Natural killer cell (primary cell): ENCODE measurements around the gene IL19. TPM values are rescaled to one million over a fixed set of nuclear protein-coding genes. Genes with fewer than 3 reads are reported as not detected.

ENCODE experiments used
- ATAC-seq, 3 donors: fragments of 150-1000 bp in 2 of 3; fragments of 200-7000 bp in 1 of 3; cut with Tn5 transposase; 1 replicate in 1 of 3; 2 replicates in 2 of 3; pipeline ENCODE4 v1.10.0; 2021; ENCODE audit warnings: mild to moderate bottlenecking in 2 of 3, moderate library complexity in 2 of 3
- DNase-seq, 2 donors: peaks; one replicate each; pipeline versions ENCODE4 v3.0.0 to v3.0.0-alpha.2; 2013 to 2021; ENCODE audit warnings: mixed read lengths in 1 of 2
- H3K27ac ChIP-seq: one replicate; pipeline ENCODE4 v1.5.1; 2013; ENCODE audit warnings: mild to moderate bottlenecking, low read length
- H3K27me3 ChIP-seq: one replicate; pipeline ENCODE4 v1.6.1; 2013; ENCODE audit warnings: low read length; ENCODE audit not compliant: control insufficient read depth, insufficient read depth
- H3K36me3 ChIP-seq: one replicate; pipeline ENCODE4 v1.6.1; 2013; ENCODE audit warnings: low read length; ENCODE audit not compliant: control insufficient read depth, insufficient read depth
- H3K4me1 ChIP-seq: one replicate; pipeline ENCODE4 v1.6.1; 2013; ENCODE audit warnings: low read length; ENCODE audit not compliant: control insufficient read depth, insufficient read depth
- H3K4me3 ChIP-seq: one replicate; pipeline ENCODE4 v1.5.1; 2013; ENCODE audit warnings: low read length
- H3K9me3 ChIP-seq: one replicate; pipeline ENCODE4 v1.6.1; 2013; ENCODE audit warnings: low read length; ENCODE audit not compliant: control insufficient read depth, insufficient read depth
- H3K27ac Mint-ChIP-seq, 2 donors: one replicate each; pipeline ENCODE4 v1.8.0; 2022; ENCODE audit warnings: mild to moderate bottlenecking in 2 of 2, mixed read lengths in 2 of 2, moderate library complexity in 1 of 2
- H3K27me3 Mint-ChIP-seq, 2 donors: one replicate each; pipeline ENCODE4 v1.8.0; 2022; ENCODE audit warnings: low read depth in 2 of 2, mixed read lengths in 2 of 2
- H3K36me3 Mint-ChIP-seq: one replicate; pipeline ENCODE4 v1.8.0; 2022; ENCODE audit warnings: mixed read lengths
- H3K4me1 Mint-ChIP-seq, 2 donors: one replicate each; pipeline ENCODE4 v1.8.0; 2022; ENCODE audit warnings: mixed read lengths in 2 of 2
- H3K4me3 Mint-ChIP-seq: one replicate; pipeline ENCODE4 v1.8.0; 2022; ENCODE audit warnings: mild to moderate bottlenecking, moderate library complexity, mixed read lengths
- H3K9me3 Mint-ChIP-seq, 2 donors: one replicate each; pipeline ENCODE4 v1.8.0; 2022; ENCODE audit warnings: mixed read lengths in 2 of 2
- CTCF ChIP-seq: fragments of 200-600 bp; IDR thresholded peaks from one replicate; pipeline ENCODE4 v1.8.0; 2022; ENCODE audit warnings: antibody characterized with exemption
- WGBS: methylation state at CpG from one replicate; pipeline ENCODE4 v1.1.7; 2013; ENCODE audit warnings: missing lambda C conversion rate; ENCODE audit not compliant: insufficient coverage; 5-methylcytosine and 5-hydroxymethylcytosine counted together
- intact Hi-C: fragments of 100-400 bp; cut with micrococcal nuclease; formaldehyde crosslinking; loops from one replicate; pipeline ENCODE4 v1.14.2; 2022
- total RNA-seq, 4 donors: library from RNA; stranded (reverse); fragments of 120-200 nt in 1 of 4; gene quantifications; one replicate each; pipeline versions ENCODE4 v1.2.3 to v1.2.4, GENCODE V29; 2013 to 2022

IL19 gene
- total RNA-seq, 3 donors from 2014 or later (not counting 1 experiment from before 2014, with no cell fraction given) = not detected

- Histone ChIP-seq H3K4me1 (no peaks in the 10 kb centered on the region), H3K27ac (no peak overlapping the region), H3K27me3 (no peaks in the 10 kb centered on the region), H3K36me3 (no peaks in the 10 kb centered on the region), H3K9me3 (peaks cover 16% of the 10 kb centered on the region), H3K4me3 (no peak overlapping the region)
- peaks cover 4 to 6% of the 10 kb centered on the region in 2 donors for H3K27me3 Mint-ChIP-seq
- no CpG with 5 or more reads among the region's 3 CpGs for WGBS
- DNase-seq = no peak
- no peak overlapping the region for H3K4me3 Mint-ChIP-seq
- H3K9me3 Mint-ChIP-seq = peaks cover 6 to 7% of the 10 kb centered on the region in 2 donors
- H3K27ac Mint-ChIP-seq = no peak overlapping the region
- peaks cover 30% of the 10 kb centered on the region for H3K36me3 Mint-ChIP-seq
- no peak for TF ChIP-seq CTCF
- no peaks in the 10 kb centered on the region for H3K4me1 Mint-ChIP-seq
- ATAC-seq = no peak
- intact Hi-C loops = no loop called here
Measured at GRCh38 chr1:206875752-206876377, 105.3 kb downstream of the IL19 start.

GRCh38 chr1:206878456-206878855 lies 107.9 kb downstream of the IL19 start:
- ATAC-seq (no peak), DNase-seq (no peak)
- Mint-ChIP-seq H3K4me3 (no peak overlapping the region), H3K27me3 (peaks cover 2 to 6% of the 10 kb centered on the region in 2 donors), H3K36me3 (peaks cover 30% of the 10 kb centered on the region), H3K4me1 (no peaks in the 10 kb centered on the region), H3K27ac (no peak overlapping the region), H3K9me3 (peaks cover 6 to 7% of the 10 kb centered on the region in 2 donors)
- Histone ChIP-seq H3K36me3 (no peaks in the 10 kb centered on the region), H3K27me3 (no peaks in the 10 kb centered on the region), H3K27ac (no peak overlapping the region), H3K9me3 (peaks cover 9% of the 10 kb centered on the region), H3K4me3 (no peak overlapping the region), H3K4me1 (no peaks in the 10 kb centered on the region)
- intact Hi-C loops = no loop called here
- no peak for TF ChIP-seq CTCF

- Histone ChIP-seq H3K4me1 (no peaks in the 10 kb centered on the region), H3K9me3 (peaks cover 9% of the 10 kb centered on the region), H3K4me3 (no peak overlapping the region), H3K27ac (no peak overlapping the region), H3K36me3 (no peaks in the 10 kb centered on the region), H3K27me3 (no peaks in the 10 kb centered on the region)
- H3K36me3 Mint-ChIP-seq = peaks cover 26% of the 10 kb centered on the region
- intact Hi-C loops = no loop called here
- ATAC-seq = no peak
- H3K4me3 Mint-ChIP-seq = no peak overlapping the region
- peaks cover 6 to 7% of the 10 kb centered on the region in 2 donors for H3K9me3 Mint-ChIP-seq
- peaks cover 9 to 10% of the 10 kb centered on the region in 2 donors for H3K4me1 Mint-ChIP-seq
- H3K27me3 Mint-ChIP-seq = peaks cover 2 to 16% of the 10 kb centered on the region in 2 donors
- 78% methylated on average over 3 of the region's 3 CpGs for WGBS
- no peak for TF ChIP-seq CTCF
- no peak overlapping the region for H3K27ac Mint-ChIP-seq
- no peak for DNase-seq
Measured at GRCh38 chr1:206880314-206880713, 109.7 kb downstream of the IL19 start.

- WGBS = 81% methylated on average over 2 of the region's 3 CpGs
- TF ChIP-seq CTCF = peak; percentile 37
- Mint-ChIP-seq H3K27ac (no peak overlapping the region), H3K27me3 (peaks cover 3 to 25% of the 10 kb centered on the region in 2 donors), H3K9me3 (peaks cover 3 to 5% of the 10 kb centered on the region in 2 donors), H3K36me3 (peaks cover 15% of the 10 kb centered on the region), H3K4me1 (peaks cover 9 to 10% of the 10 kb centered on the region in 2 donors), H3K4me3 (no peak overlapping the region)
- Histone ChIP-seq H3K4me1 (no peaks in the 10 kb centered on the region), H3K36me3 (no peaks in the 10 kb centered on the region), H3K9me3 (peaks cover 7% of the 10 kb centered on the region), H3K27me3 (no peaks in the 10 kb centered on the region), H3K4me3 (no peak overlapping the region), H3K27ac (no peak overlapping the region)
- intact Hi-C loops = no loop called here
- ATAC-seq = no peak
- DNase-seq = no peak
Measured at GRCh38 chr1:206882555-206882954, 112.0 kb downstream of the IL19 start.
